HEK293T (cell line): Measurements from ENCODE around the gene PSMD3.

Experiments used
- ARNT ChIP-seq: fragments of 450-650 bp; IDR thresholded peaks from 2 replicates; pipeline ENCODE4 v1.6.1; 2017; ENCODE audit warnings: mild to moderate bottlenecking
- BHLHE40 ChIP-seq: fragments of 450-650 bp; IDR thresholded peaks from 2 replicates; pipeline ENCODE4 v1.6.1; 2016; ENCODE audit warnings: mild to moderate bottlenecking, moderate library complexity, borderline replicate concordance
- ELF4 ChIP-seq: fragments of 450-650 bp; IDR thresholded peaks from 2 replicates; pipeline ENCODE4 v1.6.1; 2017; ENCODE audit warnings: antibody characterized with exemption
- FOXA1 ChIP-seq: fragments of 450-650 bp; IDR thresholded peaks from 2 replicates; pipeline ENCODE4 v1.6.1; 2016; ENCODE audit warnings: mild to moderate bottlenecking
- FOXK2 ChIP-seq: fragments of 450-650 bp; IDR thresholded peaks from 2 replicates; pipeline ENCODE4 v1.6.1; 2016; ENCODE audit warnings: mild to moderate bottlenecking
- FOXM1 ChIP-seq: fragments of 450-650 bp; IDR thresholded peaks from 2 replicates; pipeline ENCODE4 v1.6.1; 2017; ENCODE audit warnings: mild to moderate bottlenecking, borderline replicate concordance
- LEF1 ChIP-seq: fragments of 450-650 bp; IDR thresholded peaks from 2 replicates; pipeline ENCODE4 v1.6.1; 2017; ENCODE audit warnings: mild to moderate bottlenecking, borderline replicate concordance
- SP1 ChIP-seq: fragments of 450-650 bp; IDR thresholded peaks from 2 replicates; pipeline ENCODE4 v1.6.1; 2017

- TF ChIP-seq LEF1, result no peak
- no peak for TF ChIP-seq SP1
- no peak for TF ChIP-seq FOXK2
- no peak for TF ChIP-seq FOXA1
- TF ChIP-seq ARNT, result no peak
- TF ChIP-seq BHLHE40, result no peak
- TF ChIP-seq ELF4, result no peak
- TF ChIP-seq FOXM1, result no peak
Observed at GRCh38 chr17:39999067-39999466, 18.5 kb downstream of the PSMD3 start.
